ENCODE measurements around the gene ZNF467. TPM values are rescaled to one million over a fixed set of nuclear protein-coding genes. Genes with fewer than 3 reads are reported as not detected.

Gene ZNF467
- total RNA-seq, 1 donor from 2014 or later = 3.4 TPM

- DNase-seq (ENCODE audit: extremely low spot score, unreplicated experiment) = no peak
- no peak for TF ChIP-seq CTCF (IDR thresholded peaks at IDR 0.05)
- peaks cover 11% of the 10 kb centered on the region for H3K4me1 Mint-ChIP-seq (ENCODE audit: unreplicated experiment)
- H3K4me3 Mint-ChIP-seq (ENCODE audit: unreplicated experiment) = peak overlapping the region; percentile 49
- H3K27me3 Mint-ChIP-seq (ENCODE audit: unreplicated experiment) = peaks cover 58% of the 10 kb centered on the region
- H3K27ac Mint-ChIP-seq (ENCODE audit: unreplicated experiment) = no peak overlapping the region
- H3K36me3 Mint-ChIP-seq (ENCODE audit: unreplicated experiment) = peaks cover 7% of the 10 kb centered on the region
- no peaks in the 10 kb centered on the region for H3K9me3 Mint-ChIP-seq (ENCODE audit: unreplicated experiment)
Measured at GRCh38 chr7:149766135-149766675, 7.2 kb downstream of the ZNF467 start.

GRCh38 chr7:149765399-149766121 lies 7.8 kb downstream of the ZNF467 start:
- Mint-ChIP-seq H3K4me3 (ENCODE audit: unreplicated experiment) (peak overlapping the region; percentile 49), H3K27me3 (ENCODE audit: unreplicated experiment) (peaks cover 61% of the 10 kb centered on the region), H3K9me3 (ENCODE audit: unreplicated experiment) (no peaks in the 10 kb centered on the region), H3K4me1 (ENCODE audit: unreplicated experiment) (peaks cover 10% of the 10 kb centered on the region), H3K27ac (ENCODE audit: unreplicated experiment) (no peak overlapping the region), H3K36me3 (ENCODE audit: unreplicated experiment) (peaks cover 7% of the 10 kb centered on the region)
- DNase-seq (ENCODE audit: extremely low spot score, unreplicated experiment) = peak; percentile 84
- no peak for TF ChIP-seq CTCF (IDR thresholded peaks at IDR 0.05)

- Mint-ChIP-seq H3K27ac (ENCODE audit: unreplicated experiment) (no peak overlapping the region), H3K9me3 (ENCODE audit: unreplicated experiment) (no peaks in the 10 kb centered on the region), H3K4me1 (ENCODE audit: unreplicated experiment) (peaks cover 10% of the 10 kb centered on the region), H3K27me3 (ENCODE audit: unreplicated experiment) (peaks cover 66% of the 10 kb centered on the region), H3K4me3 (ENCODE audit: unreplicated experiment) (no peak overlapping the region), H3K36me3 (ENCODE audit: unreplicated experiment) (peaks cover 7% of the 10 kb centered on the region)
- TF ChIP-seq CTCF (IDR thresholded peaks at IDR 0.05) = peak; percentile 21
- DNase-seq (ENCODE audit: extremely low spot score, unreplicated experiment) = no peak
Measured at GRCh38 chr7:149764481-149765398, 8.6 kb downstream of the ZNF467 start.

GRCh38 chr7:149763563-149764240 lies 9.7 kb downstream of the ZNF467 start:
- H3K27me3 Mint-ChIP-seq (ENCODE audit: unreplicated experiment) = peaks cover 67% of the 10 kb centered on the region
- H3K9me3 Mint-ChIP-seq (ENCODE audit: unreplicated experiment) = no peaks in the 10 kb centered on the region
- peaks cover 7% of the 10 kb centered on the region for H3K36me3 Mint-ChIP-seq (ENCODE audit: unreplicated experiment)
- no peak for TF ChIP-seq CTCF (IDR thresholded peaks at IDR 0.05)
- no peak for DNase-seq (ENCODE audit: extremely low spot score, unreplicated experiment)
- H3K27ac Mint-ChIP-seq (ENCODE audit: unreplicated experiment) = no peak overlapping the region
- no peak overlapping the region for H3K4me3 Mint-ChIP-seq (ENCODE audit: unreplicated experiment)
- peaks cover 10% of the 10 kb centered on the region for H3K4me1 Mint-ChIP-seq (ENCODE audit: unreplicated experiment)
